Bronchial epithelial cell (primary cell): ENCODE data around the gene PREX1. TPM values are rescaled to one million over a fixed set of nuclear protein-coding genes. Genes with fewer than 3 reads are reported as not detected.

ENCODE experiments used
- DNase-seq: peaks from one replicate; pipeline ENCODE4 v3.0.0-alpha.2; 2010; ENCODE audit warnings: low read depth
- FAIRE-seq: peaks from 2 replicates; lab custom pipeline; 2011; peaks lifted over from hg19 to GRCh38; lab: Jason Lieb, UNC
- H3K27me3 ChIP-seq: 2 replicates; pipeline ENCODE4 v1.5.1; 2011; ENCODE audit warnings: low read length; ENCODE audit not compliant: control insufficient read depth, insufficient read depth
- H3K36me3 ChIP-seq: 2 replicates; pipeline ENCODE4 v1.5.1; 2011; ENCODE audit warnings: low read length; ENCODE audit not compliant: control insufficient read depth, insufficient read depth
- H3K4me3 ChIP-seq: 2 replicates; pipeline ENCODE4 v1.5.1; 2011; ENCODE audit warnings: mild to moderate bottlenecking, low read depth, low read length, control low read depth
- CTCF ChIP-seq: IDR thresholded peaks from 2 replicates; pipeline ENCODE4 v1.5.1; 2011; ENCODE audit warnings: mild to moderate bottlenecking, moderate library complexity, low read length, control low read depth, inconsistent platforms; ENCODE audit not compliant: insufficient read depth, severe bottlenecking
- total RNA-seq: library from RNA; depleted of rRNA; stranded (reverse); fragments of >200 nt; gene quantifications from 2 replicates; pipeline ENCODE4 v1.2.1, GENCODE V29; 2014

The PREX1 gene
- total RNA-seq, 1 donor from 2014 or later, result under 0.01 TPM

- no peak for TF ChIP-seq CTCF
- DNase-seq, result no peak
- no peaks in the 10 kb centered on the region for H3K36me3 ChIP-seq
- no peak for FAIRE-seq
- H3K4me3 ChIP-seq, result no peak overlapping the region
- no peaks in the 10 kb centered on the region for H3K27me3 ChIP-seq
These were observed 18.1 kb downstream of the PREX1 start for GRCh38 chr20:48809673-48810072.

- Histone ChIP-seq H3K27me3 (no peaks in the 10 kb centered on the region), H3K36me3 (no peaks in the 10 kb centered on the region), H3K4me3 (no peak overlapping the region)
- TF ChIP-seq CTCF, result no peak
- FAIRE-seq, result no peak
- DNase-seq, result no peak
These were observed 19.3 kb downstream of the PREX1 start for GRCh38 chr20:48808382-48809034.

GRCh38 chr20:48807586-48808381 is 20.0 kb downstream of the PREX1 start:
- H3K27me3 ChIP-seq, result no peaks in the 10 kb centered on the region
- H3K4me3 ChIP-seq, result no peak overlapping the region
- no peaks in the 10 kb centered on the region for H3K36me3 ChIP-seq
- no peak for DNase-seq
- TF ChIP-seq CTCF, result no peak
- FAIRE-seq, result no peak

GRCh38 chr20:48807051-48807450 is 20.7 kb downstream of the PREX1 start:
- Histone ChIP-seq H3K4me3 (no peak overlapping the region), H3K27me3 (no peaks in the 10 kb centered on the region), H3K36me3 (no peaks in the 10 kb centered on the region)
- DNase-seq (no peak), FAIRE-seq (no peak)
- TF ChIP-seq CTCF, result no peak

- TF ChIP-seq CTCF, result no peak
- Histone ChIP-seq H3K27me3 (no peaks in the 10 kb centered on the region), H3K36me3 (no peaks in the 10 kb centered on the region), H3K4me3 (no peak overlapping the region)
- FAIRE-seq, result no peak
- no peak for DNase-seq
These were observed 22.1 kb downstream of the PREX1 start for GRCh38 chr20:48805716-48806115.
